ENCODE data around the gene CBFA2T3.

- TF ChIP-seq CTCF (IDR thresholded peaks at IDR 0.05) (no peak), POLR2AphosphoS5 (IDR thresholded peaks at IDR 0.05; ENCODE audit: low read depth, low read length) (no peak), REST (IDR thresholded peaks at IDR 0.05; ENCODE audit: insufficient read depth in 1 of 2, low read depth in 2 of 2, low read length in 1 of 2) (no peak)
These were observed 22.6 kb upstream of the CBFA2T3 start for GRCh38 chr16:88999457-89000206.
